Heart left ventricle (tissue), 16 donors: ENCODE data around the gene RPS14. TPM values are rescaled to one million over a fixed set of nuclear protein-coding genes. Genes with fewer than 3 reads are reported as not detected.
"Not testable (repeated sequence)": the region's sequence is repeated elsewhere in the genome, so short reads cannot be mapped to it uniquely, and the experiment has no call there.

Experiments used
- ATAC-seq, 4 donors: fragments of 200-7000 bp; cut with Tn5 transposase; one replicate each; pipeline ENCODE4 v1.9.1; 2020 to 2022; ENCODE audit warnings: moderate library complexity in 4 of 4, mild to moderate bottlenecking in 3 of 4, moderate number of reproducible peaks in 1 of 4
- DNase-seq, 5 donors: peaks; one replicate each; pipeline ENCODE4 v3.0.0-alpha.2; 2020
- H3K27ac ChIP-seq, 12 donors: fragments of 200-600 bp; sonication (generic) in 4 of 12; one replicate each; pipeline versions ENCODE4 v1.5.0 to v1.8.0; 2016 to 2022; ENCODE audit warnings: mild to moderate bottlenecking in 2 of 12
- H3K27me3 ChIP-seq, 9 donors: fragments of 200-600 bp; sonication (generic) in 2 of 9; one replicate each; pipeline versions ENCODE4 v1.5.1 to v1.8.0; 2016 to 2022; ENCODE audit warnings: mild to moderate bottlenecking in 3 of 9
- H3K36me3 ChIP-seq, 9 donors: fragments of 200-600 bp; sonication (generic) in 2 of 9; one replicate each; pipeline versions ENCODE4 v1.5.0 to v1.8.0; 2018 to 2022; ENCODE audit warnings: mild to moderate bottlenecking in 2 of 9
- H3K4me1 ChIP-seq, 12 donors: fragments of 200-600 bp; sonication (generic) in 4 of 12; one replicate each; pipeline versions ENCODE4 v1.5.0 to v1.8.0; 2016 to 2022; ENCODE audit warnings: mild to moderate bottlenecking in 3 of 12
- H3K4me3 ChIP-seq, 12 donors: fragments of 200-600 bp; sonication (generic) in 4 of 12; one replicate each; pipeline versions ENCODE4 v1.5.0 to v1.8.0; 2017 to 2022; ENCODE audit warnings: mild to moderate bottlenecking in 9 of 12, moderate library complexity in 4 of 12
- H3K9me3 ChIP-seq, 12 donors: fragments of 200-600 bp; sonication (generic) in 4 of 12; one replicate each; pipeline versions ENCODE4 v1.5.0 to v1.8.0; 2016 to 2022; ENCODE audit warnings: mild to moderate bottlenecking in 1 of 12
- POLR2A ChIP-seq, 2 donors: fragments of 450-650 bp; IDR thresholded peaks; one replicate each; pipeline ENCODE4 v1.6.1; 2017; ENCODE audit warnings: antibody characterized with exemption in 2 of 2, mild to moderate bottlenecking in 2 of 2, moderate library complexity in 2 of 2
- WGBS, 4 donors: extraction: QIAGEN DNeasy Blood & Tissue Kit in 2 of 4; methylation state at CpG; one replicate each; pipeline versions ENCODE4 v1.1.5 to v1.1.7; 2013 to 2018; 5-methylcytosine and 5-hydroxymethylcytosine counted together
- intact Hi-C, 10 donors: fragments of 100-400 bp; cut with DNase I; formaldehyde crosslinking; loops; one replicate each; pipeline versions ENCODE4 v1.11.1 to v1.14.2; 2022
- polyA plus RNA-seq, 2 donors: library from polyadenylated mRNA; stranded (reverse); fragments of 200-250 nt; gene quantifications; one replicate each; pipeline ENCODE4 v1.2.3, GENCODE V29; 2013
- total RNA-seq, 9 donors: library from RNA; depleted of rRNA in 2 of 9; stranded (reverse); fragments of >200 nt in 2 of 9; fragmentation: NEBNext Ultra II Directional in 3 of 9; extraction: Animal tissue kit (Norgen Biotek cat#: 25700) in 3 of 9; gene quantifications; one replicate each; pipeline versions ENCODE4 v1.1.0 to v1.2.4, GENCODE V29; 2016 to 2023
- TF ChIP-seq, protein P1 (sequence below), 12 donors: fragments of 200-600 bp; sonication (generic) in 4 of 12; IDR thresholded peaks; one replicate each; pipeline versions ENCODE4 v1.5.0 to v1.8.0; 2018 to 2022; ENCODE audit warnings: antibody characterized with exemption in 12 of 12, mild to moderate bottlenecking in 5 of 12
- donor health status: ischemic (EF 13 %, LVEDD 7.1; RV severe dilation, severe dysfunction).
- donor health status: healthy with polysubstance abuse.
- donor health status: DM: no; HTN: yes; CAD: no.
- donor health status: DM: no; HTN: no; CAD: no.
- donor health status: ischemic (EF 25% LVEDD 6.9; RV normal size, moderate dysfunction).
- donor health status: ischemic (EF 25% LVEDD 5.7; RV mildly dilated, moderate dysfunction).
- donor health status: healthy.
- donor health status: DM: yes; HTN: yes; CAD: no.
- donor health status: ischemic (EF 35%, LVEDD 5.7; RV mildly dilated, moderate dysfunction).
- donor health status: nonischemic (EF 11% LVEDD 7.7; RV severe dilation, severe dysfunction).
- donor health status: DM: yes; HTN: yes; CAD: no.
- donor health status: PGD.
- donor health status: ischemic (EF 29% LVEDD 5.4; RV normal size, mild dysfunction).
- donor health status: nonischemic (EF 23%, LVEDD 6.1; RV moderate dilation, normal function).

The RPS14 gene
- total and polyA plus RNA-seq, 11 donors, result 1,031 to 3,474 (median 1,358) TPM

DNA sequence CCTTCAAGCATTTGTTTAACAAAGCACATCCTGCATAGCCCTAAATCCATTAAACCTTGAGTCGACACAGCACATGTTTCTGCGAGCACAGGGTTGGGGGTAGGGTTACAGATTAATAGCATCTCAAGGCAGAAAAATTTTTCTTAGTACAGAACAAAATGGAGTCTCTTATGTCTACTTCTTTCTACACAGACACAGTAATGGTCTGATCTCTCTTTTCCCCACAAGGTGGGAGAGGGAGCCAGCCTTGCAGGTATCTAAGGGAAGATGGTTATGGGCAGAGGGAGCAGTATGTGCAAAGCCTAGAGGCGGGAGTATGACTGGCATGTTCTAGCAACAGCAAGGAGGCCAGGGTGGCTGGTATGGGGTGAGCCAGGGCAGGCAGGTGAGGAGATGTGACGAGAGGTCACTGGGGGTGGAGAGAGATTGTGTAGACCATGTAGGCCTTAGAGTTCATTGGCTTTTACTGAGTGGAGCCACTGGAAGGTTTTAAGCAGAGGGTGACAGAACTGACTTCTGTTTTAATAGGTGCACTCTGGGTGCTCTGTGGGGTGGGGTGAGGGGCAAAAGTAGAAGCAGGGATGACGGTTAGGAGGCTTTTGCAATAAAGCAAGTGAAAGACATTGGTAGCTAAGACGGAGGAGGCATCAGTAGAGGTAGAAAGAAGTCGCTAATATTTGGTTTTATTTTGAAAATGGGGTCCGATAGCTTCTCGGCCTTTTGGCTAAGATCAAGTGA is 5.1 kb upstream of the RPS14 start:
- WGBS, 4 donors, result 74 to 83% (median 80%) methylated on average over 9 of the region's 9 CpGs
- TF ChIP-seq, protein P1, sequence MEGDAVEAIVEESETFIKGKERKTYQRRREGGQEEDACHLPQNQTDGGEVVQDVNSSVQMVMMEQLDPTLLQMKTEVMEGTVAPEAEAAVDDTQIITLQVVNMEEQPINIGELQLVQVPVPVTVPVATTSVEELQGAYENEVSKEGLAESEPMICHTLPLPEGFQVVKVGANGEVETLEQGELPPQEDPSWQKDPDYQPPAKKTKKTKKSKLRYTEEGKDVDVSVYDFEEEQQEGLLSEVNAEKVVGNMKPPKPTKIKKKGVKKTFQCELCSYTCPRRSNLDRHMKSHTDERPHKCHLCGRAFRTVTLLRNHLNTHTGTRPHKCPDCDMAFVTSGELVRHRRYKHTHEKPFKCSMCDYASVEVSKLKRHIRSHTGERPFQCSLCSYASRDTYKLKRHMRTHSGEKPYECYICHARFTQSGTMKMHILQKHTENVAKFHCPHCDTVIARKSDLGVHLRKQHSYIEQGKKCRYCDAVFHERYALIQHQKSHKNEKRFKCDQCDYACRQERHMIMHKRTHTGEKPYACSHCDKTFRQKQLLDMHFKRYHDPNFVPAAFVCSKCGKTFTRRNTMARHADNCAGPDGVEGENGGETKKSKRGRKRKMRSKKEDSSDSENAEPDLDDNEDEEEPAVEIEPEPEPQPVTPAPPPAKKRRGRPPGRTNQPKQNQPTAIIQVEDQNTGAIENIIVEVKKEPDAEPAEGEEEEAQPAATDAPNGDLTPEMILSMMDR (IDR thresholded peaks at IDR 0.05), result no peak
- no peak for TF ChIP-seq POLR2A (IDR thresholded peaks at IDR 0.05)
- H3K9me3 ChIP-seq, result no peaks in the 10 kb centered on the region
- H3K27ac ChIP-seq, result no peak overlapping the region
- DNase-seq (no peak), ATAC-seq (no peak)
- peaks cover 0 to 27% (median 1%) of the 10 kb centered on the region in 12 donors for H3K4me1 ChIP-seq
- intact Hi-C loops, result loop anchor here in 7 of 10 donors (5.0 to 10.0 kb wide), 8 partner anchors 33 to 398 kb away; partner anchors contain the start of gene IRGM (in 3 of the 7)
- no peaks in the 10 kb centered on the region for H3K27me3 ChIP-seq
- no peak overlapping the region for H3K4me3 ChIP-seq
- no peaks in the 10 kb centered on the region for H3K36me3 ChIP-seq

DNA sequence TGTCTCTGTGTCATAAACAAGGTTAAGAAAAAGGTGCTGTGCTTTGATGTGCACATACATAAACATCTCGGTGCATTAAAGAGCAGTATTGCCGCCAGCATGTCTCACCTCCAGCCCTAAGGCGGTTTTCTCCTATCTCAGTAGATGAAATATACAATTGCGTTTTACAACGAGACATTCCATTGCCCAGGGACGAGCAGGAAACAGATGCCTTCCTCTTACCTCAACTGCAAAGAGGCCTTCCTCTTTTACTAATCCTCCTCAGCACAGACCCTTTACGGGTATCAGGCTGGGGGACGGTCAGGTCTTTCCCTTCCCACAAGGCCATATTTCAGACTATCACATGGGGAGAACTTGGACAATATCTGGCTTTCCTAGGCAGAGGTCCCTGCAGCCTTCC is 4.5 kb upstream of the RPS14 start:
- WGBS, 4 donors, result 51 to 59% (median 56%) methylated on average over 8 of the region's 8 CpGs
- ATAC-seq, H3K9me3 ChIP-seq, H3K4me3 ChIP-seq, H3K27me3 ChIP-seq, H3K36me3 ChIP-seq, H3K27ac ChIP-seq, DNase-seq: not testable (repeated sequence)
- intact Hi-C loops, result loop anchor here in 3 of 10 donors (5.0 to 10.0 kb wide), 3 partner anchors 33 to 391 kb away; partner anchors contain the start of gene IRGM (in 2 of the 3)
- peaks cover 0 to 21% (median 3%) of the 10 kb centered on the region in 12 donors for H3K4me1 ChIP-seq

DNA sequence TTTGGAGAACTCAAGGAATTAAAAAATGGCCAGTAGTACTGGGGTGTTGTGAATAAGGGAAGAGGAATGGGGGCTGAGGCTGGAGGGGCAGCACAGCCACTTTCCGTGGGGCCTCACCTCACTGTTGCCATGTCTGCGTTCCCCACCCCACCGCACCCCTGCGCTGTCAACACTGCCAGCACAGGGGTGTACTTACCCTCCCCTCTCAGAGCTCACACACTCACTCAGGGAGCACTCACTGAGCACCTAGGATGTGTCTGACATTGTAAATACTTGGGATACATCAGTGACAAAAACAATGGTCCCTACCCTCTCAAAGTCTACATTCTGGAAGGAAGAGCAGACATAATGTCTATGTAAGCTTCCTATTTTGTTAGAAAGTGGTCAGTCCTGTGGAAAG is 3.4 kb upstream of the RPS14 start:
- Histone ChIP-seq H3K27me3 (no peaks in the 10 kb centered on the region), H3K36me3 (peaks cover 0 to 3% (median 0%) of the 10 kb centered on the region in 9 donors), H3K27ac (no peak overlapping the region), H3K4me1 (peaks cover 0 to 31% (median 9%) of the 10 kb centered on the region in 12 donors), H3K4me3 (no peak overlapping the region), H3K9me3 (no peaks in the 10 kb centered on the region)
- DNase-seq, result no peak
- ATAC-seq, result no peak
- intact Hi-C loops, result loop anchor here in 3 of 10 donors (5.0 to 10.0 kb wide), 3 partner anchors 34 to 392 kb away; partner anchors contain the start of gene IRGM (in 2 of the 3)
- 85 to 93% (median 92%) methylated on average over 4 of the region's 4 CpGs for WGBS, 4 donors
- TF ChIP-seq, protein P1 (IDR thresholded peaks at IDR 0.05), result no peak
- no peak for TF ChIP-seq POLR2A (IDR thresholded peaks at IDR 0.05)

DNA sequence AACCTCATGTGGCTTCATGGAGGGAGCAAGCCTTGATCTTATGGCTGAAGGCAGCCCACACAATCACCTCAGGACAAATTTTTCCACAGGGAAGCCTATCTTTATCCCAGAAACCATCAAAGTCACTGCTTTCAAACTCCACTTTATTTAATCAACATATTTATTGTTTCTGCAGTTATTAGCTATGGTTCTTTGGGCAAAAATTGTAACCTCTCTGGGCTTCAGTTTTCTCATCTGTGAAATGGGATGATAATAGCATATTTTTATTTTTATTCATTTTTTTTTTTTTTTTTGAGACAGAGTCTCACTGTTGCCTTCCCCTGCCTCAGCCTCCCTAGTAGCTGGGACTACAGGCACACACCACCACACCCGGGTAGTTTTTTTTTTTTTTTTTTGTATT is 2.1 kb upstream of the RPS14 start:
- no peak for TF ChIP-seq POLR2A (IDR thresholded peaks at IDR 0.05)
- TF ChIP-seq, protein P1 (IDR thresholded peaks at IDR 0.05), result no peak
- H3K4me1 ChIP-seq, result peaks cover 0 to 36% (median 16%) of the 10 kb centered on the region in 12 donors
- no peaks in the 10 kb centered on the region for H3K27me3 ChIP-seq
- 85 to 100% (median 98%) methylated on average over 1 of the region's 1 CpG for WGBS, 4 donors
- no peaks in the 10 kb centered on the region for H3K9me3 ChIP-seq
- DNase-seq, result no peak
- no peak overlapping the region for H3K4me3 ChIP-seq
- H3K27ac ChIP-seq, result no peak overlapping the region
- intact Hi-C loops, result loop anchor here in 3 of 10 donors (5.0 to 10.0 kb wide), 3 partner anchors 36 to 393 kb away; partner anchors contain the start of gene IRGM (in 2 of the 3)
- ATAC-seq, result no peak
- H3K36me3 ChIP-seq, result peaks cover 2 to 16% (median 13%) of the 10 kb centered on the region in 9 donors
